Body of pancreas (tissue), 4 donors: ENCODE measurements around the gene REELD1.

ENCODE experiments used
- POLR2A ChIP-seq, 3 donors: fragments of 450-650 bp; IDR thresholded peaks; one replicate each; pipeline ENCODE4 v1.6.1; 2016; ENCODE audit warnings: antibody characterized with exemption in 3 of 3, mild to moderate bottlenecking in 2 of 3
- TF ChIP-seq, protein P1 (sequence below), 7 experiments: fragments of 450-650 bp in 4 of 7; fragments of 200-600 bp in 3 of 7; sonication (generic) in 3 of 7; IDR thresholded peaks; one replicate each; pipeline ENCODE4 v1.5.1; 2016 to 2019; ENCODE audit warnings: antibody characterized with exemption in 7 of 7

DNA sequence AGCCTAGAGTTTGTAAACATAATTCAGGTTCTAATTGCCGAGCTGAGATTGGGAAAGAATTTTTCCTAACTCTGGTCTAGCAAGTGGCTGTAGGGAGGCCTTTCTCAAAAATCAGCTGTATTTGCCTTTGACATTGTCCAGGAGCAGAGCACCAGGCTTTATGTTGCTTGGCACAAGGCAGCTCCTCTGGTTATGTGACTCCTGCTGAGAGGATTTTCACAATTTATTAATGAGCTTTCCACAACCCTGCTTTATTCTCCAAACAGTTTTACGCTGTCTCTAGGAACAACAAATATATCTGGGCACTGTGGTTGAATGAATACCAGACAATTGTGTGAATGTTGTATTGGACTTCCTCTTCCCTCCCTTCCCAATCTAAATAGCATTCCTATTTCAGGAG is 23.9 kb upstream of the REELD1 start:
- TF ChIP-seq, protein P1, sequence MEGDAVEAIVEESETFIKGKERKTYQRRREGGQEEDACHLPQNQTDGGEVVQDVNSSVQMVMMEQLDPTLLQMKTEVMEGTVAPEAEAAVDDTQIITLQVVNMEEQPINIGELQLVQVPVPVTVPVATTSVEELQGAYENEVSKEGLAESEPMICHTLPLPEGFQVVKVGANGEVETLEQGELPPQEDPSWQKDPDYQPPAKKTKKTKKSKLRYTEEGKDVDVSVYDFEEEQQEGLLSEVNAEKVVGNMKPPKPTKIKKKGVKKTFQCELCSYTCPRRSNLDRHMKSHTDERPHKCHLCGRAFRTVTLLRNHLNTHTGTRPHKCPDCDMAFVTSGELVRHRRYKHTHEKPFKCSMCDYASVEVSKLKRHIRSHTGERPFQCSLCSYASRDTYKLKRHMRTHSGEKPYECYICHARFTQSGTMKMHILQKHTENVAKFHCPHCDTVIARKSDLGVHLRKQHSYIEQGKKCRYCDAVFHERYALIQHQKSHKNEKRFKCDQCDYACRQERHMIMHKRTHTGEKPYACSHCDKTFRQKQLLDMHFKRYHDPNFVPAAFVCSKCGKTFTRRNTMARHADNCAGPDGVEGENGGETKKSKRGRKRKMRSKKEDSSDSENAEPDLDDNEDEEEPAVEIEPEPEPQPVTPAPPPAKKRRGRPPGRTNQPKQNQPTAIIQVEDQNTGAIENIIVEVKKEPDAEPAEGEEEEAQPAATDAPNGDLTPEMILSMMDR (IDR thresholded peaks at IDR 0.05): no peak
- no peak for TF ChIP-seq POLR2A (IDR thresholded peaks at IDR 0.05)
